ENCODE data around the gene EEF1AKMT3.

Gene EEF1AKMT3

DNA sequence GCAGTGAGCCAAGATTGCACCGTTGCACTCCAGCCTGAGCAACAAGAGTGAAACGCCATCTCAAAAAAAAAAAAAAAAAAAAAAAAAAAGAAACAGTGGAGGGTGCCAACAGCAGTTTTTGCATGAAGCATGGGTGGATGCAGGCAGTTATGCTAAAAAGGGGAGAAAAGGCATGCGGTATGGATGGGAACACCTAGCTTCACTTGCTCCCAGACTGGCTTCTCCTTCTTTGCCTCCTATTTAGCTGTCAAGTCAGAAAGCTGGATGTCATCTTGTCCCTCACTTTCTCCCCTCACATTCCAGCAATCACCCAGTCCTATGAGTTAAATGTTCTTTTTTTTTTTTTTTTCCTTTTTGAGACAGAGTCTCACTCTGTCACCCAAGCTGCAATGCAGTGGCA lies 2.6 kb downstream of the EEF1AKMT3 start:
- TF ChIP-seq, protein P1, sequence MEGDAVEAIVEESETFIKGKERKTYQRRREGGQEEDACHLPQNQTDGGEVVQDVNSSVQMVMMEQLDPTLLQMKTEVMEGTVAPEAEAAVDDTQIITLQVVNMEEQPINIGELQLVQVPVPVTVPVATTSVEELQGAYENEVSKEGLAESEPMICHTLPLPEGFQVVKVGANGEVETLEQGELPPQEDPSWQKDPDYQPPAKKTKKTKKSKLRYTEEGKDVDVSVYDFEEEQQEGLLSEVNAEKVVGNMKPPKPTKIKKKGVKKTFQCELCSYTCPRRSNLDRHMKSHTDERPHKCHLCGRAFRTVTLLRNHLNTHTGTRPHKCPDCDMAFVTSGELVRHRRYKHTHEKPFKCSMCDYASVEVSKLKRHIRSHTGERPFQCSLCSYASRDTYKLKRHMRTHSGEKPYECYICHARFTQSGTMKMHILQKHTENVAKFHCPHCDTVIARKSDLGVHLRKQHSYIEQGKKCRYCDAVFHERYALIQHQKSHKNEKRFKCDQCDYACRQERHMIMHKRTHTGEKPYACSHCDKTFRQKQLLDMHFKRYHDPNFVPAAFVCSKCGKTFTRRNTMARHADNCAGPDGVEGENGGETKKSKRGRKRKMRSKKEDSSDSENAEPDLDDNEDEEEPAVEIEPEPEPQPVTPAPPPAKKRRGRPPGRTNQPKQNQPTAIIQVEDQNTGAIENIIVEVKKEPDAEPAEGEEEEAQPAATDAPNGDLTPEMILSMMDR (IDR thresholded peaks at IDR 0.05) = no peak

DNA sequence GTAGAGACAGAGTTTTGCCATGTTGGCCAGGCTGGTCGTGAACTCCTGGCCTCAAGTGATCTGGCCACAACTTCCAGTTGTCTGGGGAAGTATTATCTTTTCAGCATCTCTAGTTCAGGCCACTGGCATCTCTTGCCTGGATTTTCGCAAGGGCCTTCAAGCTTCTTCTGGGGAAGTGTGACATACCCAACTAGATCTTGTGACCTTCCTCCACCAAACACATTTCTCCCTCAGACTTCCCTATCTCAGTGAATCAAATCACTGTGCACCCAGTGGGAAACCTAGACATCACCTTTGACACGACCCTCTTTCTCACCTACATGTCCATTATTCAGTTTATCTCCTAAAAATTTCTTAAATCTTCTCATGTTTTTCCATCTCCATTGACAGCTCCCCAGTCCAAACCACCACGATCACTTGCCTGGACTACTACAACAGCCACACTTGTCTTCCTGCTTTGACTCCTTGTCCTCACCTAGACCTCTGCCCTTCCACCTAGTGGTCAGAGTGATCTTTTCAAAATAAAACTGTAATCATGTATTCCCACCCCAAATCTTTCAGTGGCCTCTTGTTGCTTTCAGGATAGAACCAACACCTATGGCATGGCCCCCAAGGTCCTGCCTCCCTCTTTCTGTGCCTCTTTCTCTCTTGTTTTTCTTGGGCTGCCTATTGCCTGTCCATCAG lies 3.3 kb downstream of the EEF1AKMT3 start:
- TF ChIP-seq, protein P1 (IDR thresholded peaks at IDR 0.05) = no peak

DNA sequence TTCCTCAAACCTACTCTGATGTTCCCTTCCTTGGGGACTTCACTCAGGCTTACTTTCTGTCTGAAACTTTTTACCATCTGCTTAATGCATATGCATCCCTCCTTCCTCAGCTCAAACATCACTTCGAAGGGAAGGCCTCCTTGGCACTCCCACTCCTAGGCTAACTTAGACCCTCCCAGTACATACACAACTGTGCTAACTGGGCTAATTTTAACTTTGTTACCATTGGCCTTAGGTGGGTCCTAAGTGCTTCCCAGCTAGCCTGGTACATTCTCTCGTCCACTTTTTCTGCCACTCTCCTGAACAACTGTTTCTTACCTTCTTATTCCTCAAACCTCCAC lies 3.8 kb downstream of the EEF1AKMT3 start:
- TF ChIP-seq, protein P1 (IDR thresholded peaks at IDR 0.05) = no peak

DNA sequence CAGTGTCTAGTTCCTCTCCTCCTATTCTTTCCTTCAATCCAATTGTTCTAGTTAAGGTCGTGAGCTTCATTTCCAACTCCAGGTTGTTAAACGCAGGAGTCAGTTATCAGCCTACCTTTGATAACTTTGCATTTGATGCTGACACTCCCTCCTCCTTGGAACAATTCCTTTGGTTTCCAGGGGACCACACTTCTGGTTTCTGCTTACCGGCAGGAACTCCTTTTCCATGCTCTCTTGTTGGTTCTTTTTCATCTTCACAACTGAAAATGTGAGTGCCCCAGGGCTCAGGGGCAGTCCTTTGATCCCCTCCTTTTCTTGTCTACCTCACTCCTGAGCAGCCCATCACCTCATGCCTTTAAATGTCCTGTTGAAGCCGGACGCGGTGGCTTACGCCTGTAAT lies 5.0 kb downstream of the EEF1AKMT3 start:
- TF ChIP-seq, protein P1 (IDR thresholded peaks at IDR 0.05) = no peak

DNA sequence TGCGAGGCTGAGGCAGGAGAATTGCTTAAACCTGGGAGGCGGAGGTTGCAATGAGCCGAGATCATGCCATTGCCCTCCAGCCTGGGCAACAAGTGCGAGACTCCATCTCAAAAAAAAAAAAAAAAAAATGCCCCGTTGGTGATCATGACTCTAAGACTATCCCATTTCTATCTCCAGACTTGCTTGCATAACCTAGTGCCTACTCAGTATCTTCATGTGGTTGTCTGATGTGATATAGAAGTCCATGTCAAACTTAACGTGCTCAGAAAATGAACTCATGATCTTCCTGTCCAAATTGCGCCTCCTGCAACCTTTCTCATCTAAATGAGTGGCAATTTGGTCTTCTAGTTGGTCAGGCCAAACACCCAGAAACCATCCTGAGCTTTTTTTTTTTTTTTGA lies 5.5 kb downstream of the EEF1AKMT3 start:
- TF ChIP-seq, protein P1 (IDR thresholded peaks at IDR 0.05) = no peak

DNA sequence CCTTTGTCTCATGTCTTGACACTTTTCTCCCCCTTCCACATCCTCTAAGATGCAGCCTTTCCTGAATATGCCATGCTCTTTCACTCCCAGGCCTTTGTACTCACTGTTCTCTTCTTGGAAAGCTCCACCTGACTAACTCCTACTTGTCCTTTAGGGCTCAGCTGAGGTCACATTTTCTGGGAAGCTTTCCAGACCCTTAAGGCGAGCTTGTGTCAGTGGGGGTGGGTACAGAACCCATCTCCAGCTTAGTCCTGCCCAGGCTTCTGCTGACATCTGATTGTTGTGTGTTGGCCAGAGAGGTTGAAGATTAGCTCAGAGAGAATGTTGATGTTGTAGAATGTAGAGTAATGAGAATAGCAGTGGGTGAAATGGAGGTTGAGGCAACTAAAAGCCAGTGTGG lies 7.3 kb downstream of the EEF1AKMT3 start:
- TF ChIP-seq, protein P1 (IDR thresholded peaks at IDR 0.05) = no peak

DNA sequence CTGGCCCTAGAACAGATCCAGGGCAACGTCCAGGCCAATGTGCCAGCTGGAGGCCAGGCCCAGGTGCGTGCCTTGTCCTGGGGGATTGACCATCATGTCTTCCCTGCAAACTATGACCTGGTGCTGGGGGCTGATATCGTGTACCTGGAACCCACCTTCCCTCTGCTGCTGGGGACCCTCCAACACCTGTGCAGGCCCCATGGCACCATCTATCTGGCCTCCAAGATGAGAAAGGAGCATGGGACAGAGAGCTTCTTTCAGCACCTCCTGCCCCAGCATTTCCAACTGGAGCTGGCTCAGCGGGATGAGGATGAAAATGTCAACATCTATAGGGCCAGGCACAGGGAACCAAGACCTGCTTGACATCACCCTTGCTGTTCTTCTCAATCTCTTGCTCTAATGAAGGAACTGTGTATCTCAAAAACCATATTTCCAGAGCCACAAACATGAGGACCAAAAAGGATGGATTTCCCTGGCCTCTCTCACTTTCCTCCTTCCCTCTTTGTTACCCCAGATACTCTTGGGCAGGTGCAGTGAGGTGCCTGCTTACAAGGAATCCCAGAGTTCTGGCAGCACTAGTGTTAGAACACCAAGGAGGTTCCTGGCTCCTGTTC lies 8.0 kb downstream of the EEF1AKMT3 start:
- TF ChIP-seq, protein P1 (IDR thresholded peaks at IDR 0.05) = no peak
